Effector CD4-positive, alpha-beta T cell (primary cell): ENCODE data around the gene FADS3.

ENCODE experiments used
- DNase-seq: peaks from one replicate; pipeline ENCODE4 v3.0.0-alpha.2; 2020

Gene FADS3

DNA sequence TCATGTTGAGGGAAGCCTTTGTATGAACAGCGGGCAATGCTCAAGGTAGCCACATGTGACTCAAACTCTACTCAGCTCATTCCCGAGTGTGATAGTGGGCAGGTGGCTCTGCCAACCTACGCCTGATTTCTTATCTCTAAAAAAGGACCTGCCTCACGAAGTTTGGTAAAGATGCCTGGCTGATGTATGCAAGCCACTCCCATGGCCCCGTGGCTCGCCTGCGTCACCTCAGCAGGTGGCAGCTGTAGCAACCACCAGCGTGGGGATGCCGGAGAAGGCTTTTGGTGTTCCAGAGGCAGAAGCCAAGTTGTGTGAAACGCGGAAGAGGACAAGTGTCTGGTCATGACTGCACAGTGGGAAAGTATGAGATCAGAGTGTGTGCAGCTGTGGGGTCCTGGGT, 57.9 kb downstream of the FADS3 start:
- peak; percentile 44 for DNase-seq

DNA sequence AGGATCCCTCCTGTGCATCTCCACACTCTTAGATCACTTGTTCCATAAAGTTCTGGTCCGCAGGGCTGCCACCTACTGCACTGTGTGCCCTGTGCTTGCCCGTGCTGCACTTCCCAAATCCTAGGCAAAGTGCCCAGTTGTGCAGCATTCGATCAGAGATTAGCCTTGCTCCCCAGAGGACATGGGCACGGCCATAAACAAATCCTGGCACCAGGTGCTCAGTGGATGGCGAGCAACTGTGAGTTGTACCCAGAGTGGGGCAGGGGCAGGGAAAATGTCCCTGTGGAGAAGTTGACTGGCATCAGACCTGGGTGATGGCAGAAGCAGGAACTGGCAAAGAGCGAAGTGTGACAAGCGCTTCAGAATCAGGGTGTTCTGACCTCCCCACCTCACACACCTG, 58.6 kb downstream of the FADS3 start:
- no peak for DNase-seq

- DNase-seq, result no peak
Measured at GRCh38 chr11:61832207-61832606, 59.1 kb downstream of the FADS3 start.

GRCh38 chr11:61830237-61831105, 60.9 kb downstream of the FADS3 start:
- no peak for DNase-seq

GRCh38 chr11:61829806-61830205, 61.5 kb downstream of the FADS3 start:
- DNase-seq, result no peak

DNA sequence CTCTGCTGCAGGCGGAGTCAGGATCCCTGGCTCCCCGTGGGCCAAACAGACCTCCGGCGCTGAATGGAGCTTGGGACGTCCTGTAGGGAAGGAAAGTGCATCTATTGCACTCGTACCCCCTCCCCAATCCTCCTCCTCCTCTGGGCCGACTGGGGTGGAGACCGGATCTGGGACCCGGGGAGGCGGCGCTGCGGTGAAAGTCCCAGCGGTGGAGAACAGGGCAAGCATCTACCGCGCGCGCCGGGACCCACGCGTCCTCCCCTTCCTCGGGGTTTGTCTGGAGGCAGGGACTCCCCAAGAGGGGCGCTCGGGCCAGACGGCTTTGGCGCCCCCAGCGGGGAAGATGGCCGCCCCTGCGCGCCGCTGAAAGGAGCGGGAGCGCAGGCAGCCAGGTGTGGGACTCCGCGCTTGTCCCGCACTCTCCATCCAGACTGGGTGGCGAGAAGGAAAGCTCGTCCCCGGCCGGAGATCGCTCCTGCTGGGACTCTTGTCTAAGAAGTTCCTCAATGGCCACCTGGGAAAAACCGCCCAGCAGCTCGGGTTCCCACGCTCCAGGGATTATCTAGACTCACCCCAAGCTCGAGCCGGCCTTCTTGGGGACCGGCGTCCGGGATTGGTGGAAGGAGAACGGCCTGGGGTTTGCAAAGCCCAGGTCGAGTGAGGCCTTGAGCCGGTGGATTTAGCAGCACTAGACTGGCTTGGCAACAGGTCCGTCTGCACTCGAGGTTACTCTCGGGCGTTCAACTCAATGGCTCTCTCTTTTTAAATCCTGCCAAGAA, 62.5 kb downstream of the FADS3 start:
- peak; percentile 30 for DNase-seq

DNA sequence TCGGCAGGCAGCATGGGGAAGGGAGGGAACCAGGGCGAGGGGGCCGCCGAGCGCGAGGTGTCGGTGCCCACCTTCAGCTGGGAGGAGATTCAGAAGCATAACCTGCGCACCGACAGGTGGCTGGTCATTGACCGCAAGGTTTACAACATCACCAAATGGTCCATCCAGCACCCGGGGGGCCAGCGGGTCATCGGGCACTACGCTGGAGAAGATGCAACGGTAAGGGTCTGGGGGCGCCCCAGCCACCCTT, 63.0 kb downstream of the FADS3 start:
- no peak for DNase-seq

- peak; percentile 80 for DNase-seq
Measured at GRCh38 chr11:61827571-61828378, 63.6 kb downstream of the FADS3 start, which contains the start of gene FADS2. Gene FADS2, plus strand, starts transcription at chr11:61828300. Its CDS starts 91 bp downstream, at chr11:61828391.

DNA sequence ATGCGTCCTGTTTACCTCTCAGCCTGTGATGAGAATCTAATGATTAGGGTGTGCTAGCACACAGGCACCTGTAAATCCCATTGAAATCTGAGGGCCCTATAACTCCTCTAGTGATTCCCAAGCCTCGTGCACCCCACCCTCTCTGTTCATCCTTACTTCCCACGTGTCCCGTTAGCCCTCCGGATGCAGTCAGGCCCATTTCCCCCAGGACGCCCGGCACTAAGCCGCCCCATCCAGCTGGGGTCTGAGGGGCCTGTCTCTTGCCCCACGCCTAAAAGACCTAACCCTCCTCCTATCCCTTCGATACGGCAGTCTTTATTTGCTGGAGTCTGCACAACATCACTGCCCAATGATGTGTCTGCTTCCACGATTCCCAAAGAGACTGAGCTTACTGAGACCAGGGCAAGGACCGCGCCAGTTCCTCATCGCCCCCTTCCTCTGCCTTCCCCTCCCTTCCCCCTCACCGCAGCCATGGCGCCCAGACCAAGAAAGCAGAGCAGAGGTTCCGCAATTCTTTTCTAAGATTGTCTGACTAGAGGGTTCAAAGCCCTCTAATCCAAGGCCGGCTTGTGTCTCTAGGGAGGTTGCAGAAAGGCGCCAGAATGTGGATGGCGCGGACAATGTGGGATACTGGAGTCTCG, 64.3 kb downstream of the FADS3 start:
- DNase-seq, result no peak
